Right lobe of liver (tissue), 6 donors: ENCODE data around the gene SEPTIN1. TPM values are rescaled to one million over a fixed set of nuclear protein-coding genes. Genes with fewer than 3 reads are reported as not detected.
A peak's percentile ranks its signal among the peaks of the same experiment; 100 is the strongest.

Source experiments
- ATAC-seq, 4 donors: fragments of 200-7000 bp; cut with Tn5 transposase; one replicate each; pipeline ENCODE4 v1.9.1; 2020; ENCODE audit warnings: mild to moderate bottlenecking in 4 of 4, moderate library complexity in 4 of 4
- DNase-seq, 3 donors: peaks; one replicate each; pipeline ENCODE4 v3.0.0-alpha.2; 2020
- H3K27ac ChIP-seq, 3 donors: fragments of 200-600 bp; one replicate each; pipeline ENCODE4 v1.8.0; 2022
- H3K27me3 ChIP-seq, 2 donors: fragments of 200-600 bp; one replicate each; pipeline ENCODE4 v1.8.0; 2022
- H3K36me3 ChIP-seq, 4 donors: fragments of 200-600 bp; sonication (generic) in 1 of 4; one replicate each; pipeline versions ENCODE4 v1.5.1 to v1.8.0; 2017 to 2022; ENCODE audit warnings: control low read depth in 1 of 4
- H3K4me1 ChIP-seq, 4 donors: fragments of 200-600 bp; sonication (generic) in 1 of 4; one replicate each; pipeline versions ENCODE4 v1.5.1 to v1.8.0; 2017 to 2022; ENCODE audit warnings: control low read depth in 1 of 4
- H3K4me3 ChIP-seq, 3 donors: fragments of 200-600 bp; one replicate each; pipeline ENCODE4 v1.8.0; 2022
- H3K9me3 ChIP-seq, 4 donors: fragments of 200-600 bp; sonication (generic) in 1 of 4; one replicate each; pipeline versions ENCODE4 v1.5.1 to v1.8.0; 2017 to 2022; ENCODE audit warnings: control low read depth in 1 of 4
- CTCF ChIP-seq, 4 donors: fragments of 200-600 bp in 3 of 4; fragments of 450-650 bp in 1 of 4; IDR thresholded peaks; one replicate each; pipeline versions ENCODE4 v1.5.1 to v1.8.0; 2016 to 2022; ENCODE audit warnings: antibody characterized with exemption in 4 of 4, mild to moderate bottlenecking in 2 of 4
- POLR2A ChIP-seq: fragments of 450-650 bp; IDR thresholded peaks from one replicate; pipeline ENCODE4 v1.6.1; 2017; ENCODE audit warnings: antibody characterized with exemption, mild to moderate bottlenecking
- WGBS: methylation state at CpG from one replicate; pipeline ENCODE4 v1.1.6; 2018; ENCODE audit warnings: low coverage, low lambda C conversion rate; ENCODE audit not compliant: insufficient coverage; ENCODE audit errors: missing lambda C conversion rate; 5-methylcytosine and 5-hydroxymethylcytosine counted together
- intact Hi-C, 2 donors: fragments of 100-400 bp; cut with DNase I; formaldehyde crosslinking; loops; one replicate each; pipeline versions ENCODE4 v1.11.2 to v1.14.1; 2022
- total RNA-seq, 6 experiments: library from RNA; depleted of rRNA in 2 of 6; stranded (reverse); fragments of >200 nt in 2 of 6; fragmentation: NEBNext Ultra II Directional in 3 of 6; extraction: Animal tissue kit (Norgen Biotek cat#: 25700) in 3 of 6; gene quantifications; one replicate each; pipeline versions ENCODE4 v1.1.0 to v1.2.4, GENCODE V29; 2016 to 2023
- donor health status: DM: no; HTN: yes; CAD: no.
- donor health status: DM: no; HTN: no; CAD: no.
- donor health status: DM: no; HTN: no; CAD: no.
- donor health status: DM: no; HTN: yes; CAD: no.
- donor health status: DM: no; HTN: yes; CAD: no.

Gene SEPTIN1
- total RNA-seq, 6 experiments from 2014 or later = 0.12 to 1.7 (median 0.93) TPM

GRCh38 chr16:30369091-30369937 is 13.0 kb downstream of the SEPTIN1 start:
- Histone ChIP-seq H3K4me3 (peak overlapping the region; percentile 59 to 90 (median 79)), H3K27me3 (no peaks in the 10 kb centered on the region), H3K36me3 (peaks cover 0 to 17% (median 8%) of the 10 kb centered on the region in 4 donors), H3K27ac (peak overlapping the region; percentile 56 to 85 (median 65)), H3K4me1 (peaks cover 0 to 29% (median 7%) of the 10 kb centered on the region in 4 donors), H3K9me3 (no peaks in the 10 kb centered on the region)
- no peak for DNase-seq
- no peak for ATAC-seq
- intact Hi-C loops = no loop called here
- 0% methylated on average over 1 of the region's 45 CpGs for WGBS
- TF ChIP-seq POLR2A (no peak), CTCF (IDR thresholded peaks at IDR 0.05) (no peak)

GRCh38 chr16:30368792-30369090 is 13.6 kb downstream of the SEPTIN1 start:
- no peak for DNase-seq
- H3K4me3 ChIP-seq = peak overlapping the region; percentile 59 to 90 (median 79)
- peaks cover 0 to 18% (median 8%) of the 10 kb centered on the region in 4 donors for H3K36me3 ChIP-seq
- intact Hi-C loops = no loop called here
- no peaks in the 10 kb centered on the region for H3K27me3 ChIP-seq
- ATAC-seq = no peak
- H3K9me3 ChIP-seq = no peaks in the 10 kb centered on the region
- WGBS = 8% methylated on average over 4 of the region's 4 CpGs
- H3K4me1 ChIP-seq = peaks cover 0 to 29% (median 7%) of the 10 kb centered on the region in 4 donors
- peak overlapping the region in 2 of 3 donors; percentile 65 to 85 for H3K27ac ChIP-seq
- no peak for TF ChIP-seq CTCF (IDR thresholded peaks at IDR 0.05)
- TF ChIP-seq POLR2A = no peak

GRCh38 chr16:30368122-30368791 is 14.1 kb downstream of the SEPTIN1 start:
- H3K27ac ChIP-seq = peak overlapping the region in 2 of 3 donors; percentile 45 to 85
- peak in 1 of 4 donors; percentile 1 for ATAC-seq
- no peak for DNase-seq
- intact Hi-C loops = no loop called here
- WGBS = 5% methylated on average over 7 of the region's 8 CpGs
- H3K36me3 ChIP-seq = peaks cover 0 to 18% (median 8%) of the 10 kb centered on the region in 4 donors
- H3K4me1 ChIP-seq = peaks cover 0 to 29% (median 7%) of the 10 kb centered on the region in 4 donors
- no peaks in the 10 kb centered on the region for H3K9me3 ChIP-seq
- H3K27me3 ChIP-seq = no peaks in the 10 kb centered on the region
- TF ChIP-seq POLR2A = no peak
- TF ChIP-seq CTCF (IDR thresholded peaks at IDR 0.05) = no peak
- H3K4me3 ChIP-seq = peak overlapping the region; percentile 59 to 90 (median 79)

- intact Hi-C loops = no loop called here
- peak; percentile 14 for TF ChIP-seq POLR2A
- no peak for TF ChIP-seq CTCF (IDR thresholded peaks at IDR 0.05)
- peaks cover 0 to 29% (median 7%) of the 10 kb centered on the region in 4 donors for H3K4me1 ChIP-seq
- no peaks in the 10 kb centered on the region for H3K9me3 ChIP-seq
- DNase-seq (peak in 2 of 3 donors; percentile 72 to 80), ATAC-seq (peak; percentile 10 to 19 (median 11))
- H3K27ac ChIP-seq = peak overlapping the region in 2 of 3 donors; percentile 45 to 85
- H3K27me3 ChIP-seq = no peaks in the 10 kb centered on the region
- H3K36me3 ChIP-seq = peaks cover 0 to 22% (median 8%) of the 10 kb centered on the region in 4 donors
- H3K4me3 ChIP-seq = peak overlapping the region; percentile 59 to 90 (median 79)
- 40% methylated on average over 6 of the region's 10 CpGs for WGBS
Observed at GRCh38 chr16:30367349-30368009, 14.9 kb downstream of the SEPTIN1 start.
